ENCODE data around the gene SVOPL. TPM values are rescaled to one million over a fixed set of nuclear protein-coding genes. Genes with fewer than 3 reads are reported as not detected.

Gene SVOPL
- total RNA-seq, 1 experiment from 2014 or later = not detected

- Histone ChIP-seq H3K4me1 (ENCODE audit: control insufficient read depth, insufficient read depth, low read length) (no peaks in the 10 kb centered on the region), H3K27me3 (ENCODE audit: control insufficient read depth, insufficient read depth, low read length) (no peaks in the 10 kb centered on the region), H3K27ac (ENCODE audit: low read length) (no peak overlapping the region), H3K4me3 (ENCODE audit: low read depth in 2 of 2, low read length in 2 of 2) (no peak overlapping the region), H3K36me3 (ENCODE audit: control insufficient read depth, insufficient read depth, low read length) (no peaks in the 10 kb centered on the region), H3K9me3 (ENCODE audit: control insufficient read depth, insufficient read depth, low read depth, low read length) (no peaks in the 10 kb centered on the region)
- intact Hi-C loops (cut with micrococcal nuclease; ENCODE audit: unreplicated experiment) = no loop called here
- TF ChIP-seq CTCF (IDR thresholded peaks at IDR 0.05) = no peak
- TF ChIP-seq POLR2AphosphoS5 (IDR thresholded peaks at IDR 0.05; ENCODE audit: low read depth, low read length) = no peak
- no peak for TF ChIP-seq REST (IDR thresholded peaks at IDR 0.05; ENCODE audit: insufficient read depth in 1 of 2, low read depth in 2 of 2, low read length in 1 of 2)
- no peak for TF ChIP-seq SIN3A (IDR thresholded peaks at IDR 0.05; ENCODE audit: borderline replicate concordance, insufficient read depth, low read depth, low read length)
- no peak for TF ChIP-seq TCF7L2 (IDR thresholded peaks at IDR 0.05; ENCODE audit: low read depth, low read length)
- DNase-seq (ENCODE audit: low read depth, low spot score) = no peak
- CTCF ChIA-PET = no interaction called here
- in situ Hi-C loops (cut with HindIII; ENCODE audit: low pct_unique_long_range_greater_than_20kb, low sequenced_read_pairs) = no loop called here
- BruUV-seq (replicated peaks) = no TSS peak
- POLR2A ChIA-PET = no interaction called here
- ATAC-seq = no peak
Observed at GRCh38 chr7:138618933-138619332, 82.2 kb downstream of the SVOPL start.

GRCh38 chr7:138618506-138618905 is 82.7 kb downstream of the SVOPL start:
- TF ChIP-seq CTCF (IDR thresholded peaks at IDR 0.05) (no peak), POLR2AphosphoS5 (IDR thresholded peaks at IDR 0.05; ENCODE audit: low read depth, low read length) (no peak), REST (IDR thresholded peaks at IDR 0.05; ENCODE audit: insufficient read depth in 1 of 2, low read depth in 2 of 2, low read length in 1 of 2) (no peak), SIN3A (IDR thresholded peaks at IDR 0.05; ENCODE audit: borderline replicate concordance, insufficient read depth, low read depth, low read length) (no peak), TCF7L2 (IDR thresholded peaks at IDR 0.05; ENCODE audit: low read depth, low read length) (no peak)
- Histone ChIP-seq H3K4me1 (ENCODE audit: control insufficient read depth, insufficient read depth, low read length) (no peaks in the 10 kb centered on the region), H3K27ac (ENCODE audit: low read length) (no peak overlapping the region), H3K9me3 (ENCODE audit: control insufficient read depth, insufficient read depth, low read depth, low read length) (no peaks in the 10 kb centered on the region), H3K36me3 (ENCODE audit: control insufficient read depth, insufficient read depth, low read length) (no peaks in the 10 kb centered on the region), H3K27me3 (ENCODE audit: control insufficient read depth, insufficient read depth, low read length) (no peaks in the 10 kb centered on the region), H3K4me3 (ENCODE audit: low read depth in 2 of 2, low read length in 2 of 2) (no peak overlapping the region)
- ChIA-PET POLR2A (no interaction called here), CTCF (no interaction called here)
- BruUV-seq (replicated peaks) = no TSS peak
- DNase-seq (ENCODE audit: low read depth, low spot score) (no peak), ATAC-seq (no peak)
- intact Hi-C loops (cut with micrococcal nuclease; ENCODE audit: unreplicated experiment) (no loop called here), in situ Hi-C loops (cut with HindIII; ENCODE audit: low pct_unique_long_range_greater_than_20kb, low sequenced_read_pairs) (no loop called here)
